ENCODE measurements around the gene TRIM45.
"Not testable (repeated sequence)": the region's sequence is repeated elsewhere in the genome, so short reads cannot be mapped to it uniquely, and the experiment has no call there.

The TRIM45 gene, protein sequence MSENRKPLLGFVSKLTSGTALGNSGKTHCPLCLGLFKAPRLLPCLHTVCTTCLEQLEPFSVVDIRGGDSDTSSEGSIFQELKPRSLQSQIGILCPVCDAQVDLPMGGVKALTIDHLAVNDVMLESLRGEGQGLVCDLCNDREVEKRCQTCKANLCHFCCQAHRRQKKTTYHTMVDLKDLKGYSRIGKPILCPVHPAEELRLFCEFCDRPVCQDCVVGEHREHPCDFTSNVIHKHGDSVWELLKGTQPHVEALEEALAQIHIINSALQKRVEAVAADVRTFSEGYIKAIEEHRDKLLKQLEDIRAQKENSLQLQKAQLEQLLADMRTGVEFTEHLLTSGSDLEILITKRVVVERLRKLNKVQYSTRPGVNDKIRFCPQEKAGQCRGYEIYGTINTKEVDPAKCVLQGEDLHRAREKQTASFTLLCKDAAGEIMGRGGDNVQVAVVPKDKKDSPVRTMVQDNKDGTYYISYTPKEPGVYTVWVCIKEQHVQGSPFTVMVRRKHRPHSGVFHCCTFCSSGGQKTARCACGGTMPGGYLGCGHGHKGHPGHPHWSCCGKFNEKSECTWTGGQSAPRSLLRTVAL

DNA sequence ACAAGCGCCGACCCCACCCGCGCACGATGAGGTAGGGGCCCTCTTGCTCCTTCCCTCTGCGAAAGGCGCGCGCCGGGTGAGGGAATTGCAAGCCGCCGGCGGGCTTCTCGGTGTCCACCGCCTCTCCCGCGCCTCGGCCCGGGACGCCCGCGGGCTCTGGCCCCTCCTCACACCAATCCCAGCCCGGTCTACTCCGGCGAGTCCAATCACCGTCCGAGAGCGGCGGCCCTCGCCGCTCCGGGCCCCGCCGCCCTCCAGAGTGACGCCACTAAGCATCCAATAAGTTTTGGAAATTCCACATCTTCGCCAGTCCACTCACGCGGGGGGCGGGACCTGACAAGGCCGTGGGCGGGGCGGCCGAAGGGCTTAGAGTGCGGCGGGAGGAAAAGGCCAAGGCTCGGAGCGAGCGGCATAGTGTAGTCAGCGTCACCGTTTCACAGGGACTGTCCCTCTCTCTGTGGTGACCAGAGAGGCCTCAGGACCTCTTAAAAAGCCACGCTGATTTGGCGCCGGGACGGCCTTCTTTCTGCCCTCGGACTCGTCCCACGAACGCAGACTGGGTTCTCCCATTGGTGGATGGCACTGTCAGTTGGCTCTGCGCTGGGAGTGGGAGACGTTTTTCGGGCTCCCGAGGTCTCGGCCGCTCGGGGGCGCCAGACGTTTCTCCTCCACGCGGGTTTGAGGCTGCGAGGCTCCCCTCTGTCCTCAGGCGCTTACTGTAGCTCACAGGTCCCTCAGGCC is at the start of gene TRIM45:
Gene TRIM45, minus strand, starts transcription at position 161 of the 741 bp plus-strand sequence. CDS start 548 bp downstream, outside the sequence.
- peak; percentile 72 to 97 (median 84) for DNase-seq

DNA sequence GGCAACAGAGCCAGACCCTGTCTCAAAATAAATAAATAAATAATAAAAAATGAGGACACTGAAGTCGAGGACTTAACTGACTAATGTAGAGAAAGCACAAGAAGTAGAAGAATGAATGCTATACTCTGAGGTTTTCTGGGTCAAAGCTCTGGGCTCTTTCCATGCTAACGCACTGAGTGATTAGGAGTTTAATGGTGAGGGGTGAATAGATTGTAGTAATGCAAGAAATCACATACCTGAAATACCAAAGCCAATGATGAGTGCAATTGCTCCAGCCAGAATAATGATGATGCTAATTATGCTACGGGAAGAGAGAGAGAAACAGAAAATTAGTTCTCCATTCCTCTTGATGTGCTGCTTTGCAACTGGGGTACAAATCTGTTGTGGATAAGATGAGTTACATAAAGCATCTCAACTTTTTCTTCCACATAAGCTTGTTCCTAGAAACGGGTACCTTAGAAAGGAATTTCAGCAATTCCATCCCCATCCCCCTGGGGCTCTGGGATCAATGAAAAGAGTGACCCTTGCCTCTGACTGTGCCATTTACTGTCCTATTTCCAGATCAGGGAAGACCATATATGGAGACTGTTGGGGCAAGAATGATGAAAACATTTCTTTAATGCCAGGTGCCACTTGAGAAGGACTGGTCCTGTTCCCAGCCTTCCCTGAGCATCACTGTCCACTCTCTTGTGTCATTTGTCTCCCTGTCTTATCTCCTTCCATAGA is 48.5 kb upstream of the TRIM45 start:
- no peak for DNase-seq

DNA sequence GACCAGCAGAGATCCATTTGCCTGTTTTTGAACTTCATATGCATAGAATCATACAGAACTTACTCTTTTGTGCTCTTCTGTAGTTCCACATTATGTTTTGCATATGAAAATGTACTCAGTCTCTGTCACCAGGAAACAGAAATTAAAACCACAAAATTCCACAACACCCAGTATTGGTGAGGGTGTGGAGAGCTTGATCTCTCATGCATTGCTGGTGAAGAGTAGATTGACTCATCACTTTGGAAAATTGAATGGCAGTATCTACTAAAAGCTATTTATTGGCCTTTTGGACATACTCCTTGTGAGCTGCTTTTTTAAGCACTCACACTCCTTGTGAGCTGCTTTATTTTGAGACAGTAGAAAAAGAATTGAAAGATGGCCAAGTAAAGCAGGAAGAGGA is 45.9 kb upstream of the TRIM45 start:
- DNase-seq = no peak

DNA sequence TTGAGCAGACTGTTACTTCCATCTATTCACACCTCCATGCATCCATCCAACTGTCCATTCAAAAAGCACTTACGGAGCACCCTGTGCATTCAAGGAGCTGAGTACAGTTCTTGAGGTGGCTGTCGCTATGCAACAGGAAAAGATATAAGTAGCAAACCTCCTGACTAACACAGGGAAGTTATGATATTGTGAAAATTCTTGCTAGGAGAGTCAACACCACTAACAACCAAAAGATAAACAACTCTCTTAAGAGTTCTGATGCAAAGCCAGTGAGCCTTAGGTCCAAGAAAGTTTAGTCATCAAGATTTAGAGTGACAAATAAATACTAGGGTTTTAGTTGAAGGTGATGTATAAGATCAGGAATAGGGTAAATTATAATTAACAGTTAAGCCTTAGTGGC is 44.5 kb upstream of the TRIM45 start:
- DNase-seq = no peak

DNA sequence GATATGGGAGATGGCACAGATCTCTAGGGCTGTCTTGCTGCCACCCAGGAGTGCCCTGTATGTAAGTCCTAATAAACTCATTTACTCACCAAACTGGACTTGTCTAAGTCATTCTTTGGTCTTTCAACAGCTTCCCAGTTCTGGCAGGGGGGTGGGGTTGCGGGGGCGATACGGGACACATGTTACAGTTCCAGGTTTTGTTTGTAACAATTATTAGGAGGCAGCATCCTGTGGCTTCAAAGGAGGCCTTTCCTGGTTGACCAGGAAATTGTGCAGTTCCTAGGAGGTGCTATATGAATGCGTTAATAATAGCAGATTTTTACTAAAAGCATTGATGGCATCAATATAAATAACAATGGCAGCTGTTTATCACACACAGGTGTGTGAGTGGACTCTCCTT is 42.7 kb upstream of the TRIM45 start:
- no peak for DNase-seq

DNA sequence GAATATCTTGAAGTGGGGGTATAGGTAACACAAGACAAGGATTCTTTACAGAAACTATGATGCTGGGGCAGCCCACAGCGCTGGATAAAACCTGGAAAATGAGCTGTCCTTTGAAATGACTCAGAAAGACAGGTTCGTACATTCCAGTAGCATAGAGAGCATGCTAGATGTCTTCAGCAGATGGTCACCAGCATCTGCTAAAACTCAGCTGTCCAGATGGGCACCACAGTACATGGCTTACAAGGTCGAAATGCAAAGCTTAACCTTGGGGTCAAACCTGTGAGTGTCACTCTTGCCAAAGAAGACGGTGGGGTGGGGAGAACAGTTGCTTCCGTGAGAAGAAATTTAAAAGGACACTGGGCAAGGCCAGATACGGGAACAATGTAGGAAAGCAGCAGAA is 41.3 kb upstream of the TRIM45 start:
- no peak for DNase-seq

DNA sequence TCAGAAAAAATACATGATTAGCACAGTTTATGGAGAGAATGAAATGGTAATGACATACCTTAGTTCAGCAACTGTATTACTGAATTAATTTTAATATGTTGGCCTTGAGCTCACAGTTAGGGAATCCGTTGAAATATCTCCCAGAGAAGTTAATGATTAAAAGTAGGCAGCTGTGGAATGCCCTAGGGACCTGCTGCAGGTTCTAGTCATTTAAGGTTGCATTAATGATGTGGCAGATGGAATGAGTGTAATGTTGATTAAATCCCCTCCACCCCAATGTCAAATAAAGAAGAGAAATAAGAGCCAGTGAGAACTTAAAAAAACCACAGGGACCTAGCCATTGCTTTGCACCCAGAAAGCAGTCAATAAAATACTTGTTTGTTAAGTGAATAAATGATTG is 40.3 kb upstream of the TRIM45 start:
- DNase-seq = no peak

DNA sequence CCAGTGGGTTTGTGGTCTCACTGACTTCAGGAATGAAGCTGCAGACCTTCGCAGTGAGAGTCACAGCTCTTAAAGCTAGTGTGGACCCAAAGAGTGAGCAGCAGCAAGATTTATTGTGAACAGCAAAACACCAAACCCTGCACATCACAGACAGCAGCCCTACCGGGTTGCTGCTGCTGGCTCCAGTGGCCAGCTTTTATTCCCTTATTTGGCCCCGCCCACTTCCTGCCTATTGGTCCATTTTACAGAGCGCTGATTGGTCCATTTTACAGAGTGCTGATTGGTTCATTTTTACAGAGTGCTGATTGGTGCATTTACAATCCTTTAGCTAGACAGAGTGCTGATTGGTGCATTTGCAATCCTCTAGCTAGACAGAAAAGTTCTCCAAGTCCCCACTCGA is 29.8 kb upstream of the TRIM45 start:
- DNase-seq = not testable (repeated sequence)

DNA sequence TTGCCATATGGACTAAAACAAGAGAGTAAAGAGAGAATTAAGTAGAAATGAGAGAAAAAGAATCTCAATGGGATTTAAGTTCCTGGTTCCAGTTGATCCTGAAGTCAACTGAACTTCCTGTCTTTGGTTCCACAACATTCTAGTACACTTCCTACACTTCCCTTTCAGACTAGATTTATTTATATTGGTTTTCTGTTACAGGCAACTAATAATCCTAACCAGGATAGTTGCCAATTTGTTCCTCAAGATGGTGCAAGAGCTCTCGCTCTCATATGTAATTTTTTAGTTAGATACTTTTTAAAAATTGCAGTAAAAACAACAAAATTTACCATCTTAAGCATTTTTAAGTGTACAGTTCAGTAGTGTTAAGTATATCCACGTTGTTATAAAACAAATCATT is 28.8 kb upstream of the TRIM45 start:
- DNase-seq = no peak

DNA sequence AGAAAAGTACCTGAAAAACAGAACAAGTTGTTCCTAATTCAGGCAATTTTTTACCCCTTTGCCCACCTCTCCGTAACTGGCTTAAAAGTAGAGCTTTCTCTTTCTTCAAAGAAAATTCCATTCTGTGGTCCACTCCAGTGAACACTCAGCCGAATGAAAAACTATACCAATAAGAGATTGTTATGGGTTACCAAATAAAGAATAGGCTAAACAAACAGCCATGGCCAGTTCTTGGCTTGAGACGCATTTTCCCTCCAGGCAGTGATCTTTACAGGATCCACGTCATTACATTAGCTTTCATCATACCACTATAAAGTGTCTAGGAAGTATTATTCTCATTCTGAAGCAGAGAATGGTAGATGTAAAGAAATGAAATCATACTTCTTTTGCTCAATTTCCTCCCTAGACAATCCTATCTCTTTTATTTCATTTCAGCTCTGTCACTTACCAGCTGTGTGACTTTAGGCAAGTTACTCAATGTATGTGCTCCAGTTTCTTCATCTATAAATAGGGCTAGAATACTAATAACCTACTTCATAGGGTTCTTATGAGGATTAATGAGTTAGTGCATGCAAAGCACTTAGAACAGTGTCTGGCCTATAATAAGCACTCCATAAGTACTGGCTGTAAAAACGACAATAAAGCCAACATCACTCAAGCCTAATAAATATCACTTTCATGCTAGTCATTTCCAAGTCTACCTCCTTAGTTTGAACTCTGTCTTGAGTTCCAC is 26.5 kb upstream of the TRIM45 start:
- peak in 2 of 3 experiments; percentile 42 to 81 for DNase-seq

DNA sequence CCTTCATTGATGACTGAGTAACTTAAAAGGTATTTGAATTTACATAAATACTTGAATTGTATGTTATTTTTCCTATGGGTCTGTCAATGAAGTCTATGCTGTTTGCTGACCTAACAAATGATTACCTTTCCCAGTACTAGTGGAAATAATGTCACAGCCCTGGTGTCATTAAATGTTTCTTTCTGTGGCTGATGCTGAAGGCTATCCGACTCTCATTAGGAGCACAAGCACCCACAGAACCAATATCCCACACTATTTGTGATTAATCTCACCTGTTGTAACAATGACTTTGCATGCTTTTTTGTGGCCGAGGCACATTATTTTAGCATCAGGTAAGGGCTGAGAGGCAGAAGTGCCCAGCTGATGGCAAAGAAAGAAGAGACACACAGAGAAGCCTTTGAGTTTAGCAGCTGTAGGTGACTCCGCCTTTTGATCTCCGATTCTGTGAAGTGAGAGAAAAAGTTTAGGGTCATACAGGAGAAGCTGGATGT is 25.8 kb upstream of the TRIM45 start:
- DNase-seq = peak in 2 of 3 experiments; percentile 31 to 71

DNA sequence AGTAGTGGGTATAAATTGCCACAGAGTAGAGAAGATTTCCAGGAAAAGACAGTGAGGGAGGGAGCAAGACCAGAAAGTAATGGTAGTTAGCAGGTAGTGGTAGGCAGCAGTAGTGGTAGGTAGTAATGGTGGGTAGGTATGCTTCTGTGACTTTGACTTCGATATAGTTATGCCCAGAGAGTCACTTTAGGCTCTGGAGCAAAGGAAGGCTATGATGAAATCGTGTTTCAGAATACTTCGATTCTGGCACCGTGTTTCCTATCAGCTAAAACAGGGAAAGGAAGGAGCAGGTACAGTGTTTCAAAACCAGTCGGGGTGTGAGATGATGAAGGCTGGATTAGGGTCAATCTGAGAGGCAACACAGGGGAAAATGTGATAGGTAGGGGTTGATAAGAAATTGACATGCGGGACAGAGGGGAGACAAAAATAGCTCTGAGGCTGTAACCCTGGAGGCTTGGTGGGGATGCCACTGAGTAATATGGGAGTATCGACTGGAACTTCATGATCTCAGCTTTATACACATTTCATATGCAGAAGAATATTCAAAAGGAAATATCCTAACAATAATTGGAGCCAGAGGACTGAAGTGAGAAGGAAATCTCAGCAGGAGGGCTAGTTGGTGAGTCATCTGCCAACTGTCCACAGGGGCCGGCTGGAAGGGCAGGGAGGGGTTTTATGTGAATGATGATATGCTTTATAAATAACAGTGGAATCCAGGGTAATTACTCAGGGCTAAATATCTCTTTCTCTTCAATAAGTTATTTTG is 25.2 kb upstream of the TRIM45 start:
- DNase-seq = peak; percentile 8 to 76 (median 57)

DNA sequence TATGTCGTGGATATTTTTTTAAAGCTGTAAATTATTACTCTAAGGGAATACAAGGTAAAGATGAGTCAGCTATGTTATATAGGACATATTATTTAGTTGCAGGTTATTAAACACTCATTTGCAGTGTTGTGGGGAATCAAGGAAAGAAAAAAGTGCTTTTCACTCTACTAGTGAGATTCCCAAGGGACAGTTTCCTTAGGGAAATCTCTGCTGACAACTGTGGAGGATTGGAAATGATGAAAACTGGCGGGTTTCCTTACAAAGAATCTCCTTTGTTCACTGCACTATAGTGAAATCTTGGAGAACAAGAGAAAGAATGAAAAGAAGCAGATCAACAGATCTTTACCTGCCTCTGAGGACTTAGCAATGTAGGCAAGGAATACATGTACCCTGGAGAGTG is 24.5 kb upstream of the TRIM45 start:
- peak in 1 of 3 experiments; percentile 33 for DNase-seq

DNA sequence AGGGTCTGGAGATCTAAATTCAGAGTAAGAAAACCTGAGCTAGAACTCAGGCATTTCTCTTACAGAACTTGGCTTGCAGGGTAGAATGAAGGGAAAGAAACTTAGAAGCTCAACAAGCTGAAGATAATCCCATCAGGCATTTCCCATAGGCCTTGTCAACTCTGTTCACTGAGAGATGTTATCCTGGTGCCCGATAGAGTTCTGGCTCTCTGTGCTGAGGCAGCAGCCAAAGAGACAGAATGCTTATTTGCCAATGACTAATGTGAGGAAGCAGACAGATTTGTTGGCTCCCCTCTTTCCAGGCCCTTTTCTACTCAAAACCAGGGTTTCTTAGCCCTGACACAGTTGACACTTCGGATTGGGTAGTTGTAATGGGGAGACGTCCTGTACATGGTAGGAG is 22.3 kb upstream of the TRIM45 start:
- DNase-seq = no peak

DNA sequence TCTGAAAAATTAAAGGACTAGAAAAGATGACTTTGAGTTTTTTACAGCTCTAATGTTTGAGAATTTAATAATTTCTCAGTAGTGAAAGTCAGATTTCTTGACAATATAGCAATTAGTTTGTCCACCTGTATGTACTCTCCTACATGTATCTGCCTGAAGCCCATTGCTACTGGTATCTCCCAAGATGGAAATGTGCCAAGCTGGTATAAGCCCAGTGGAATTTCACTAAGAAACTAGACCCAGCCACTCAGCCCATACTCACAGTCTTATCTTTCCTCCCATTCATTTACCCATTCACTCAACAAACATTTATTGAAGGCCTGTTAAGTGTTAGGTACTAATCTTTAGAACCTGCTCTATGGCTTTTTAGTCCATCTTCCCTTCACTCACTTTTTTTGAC is 21.6 kb upstream of the TRIM45 start:
- no peak for DNase-seq

DNA sequence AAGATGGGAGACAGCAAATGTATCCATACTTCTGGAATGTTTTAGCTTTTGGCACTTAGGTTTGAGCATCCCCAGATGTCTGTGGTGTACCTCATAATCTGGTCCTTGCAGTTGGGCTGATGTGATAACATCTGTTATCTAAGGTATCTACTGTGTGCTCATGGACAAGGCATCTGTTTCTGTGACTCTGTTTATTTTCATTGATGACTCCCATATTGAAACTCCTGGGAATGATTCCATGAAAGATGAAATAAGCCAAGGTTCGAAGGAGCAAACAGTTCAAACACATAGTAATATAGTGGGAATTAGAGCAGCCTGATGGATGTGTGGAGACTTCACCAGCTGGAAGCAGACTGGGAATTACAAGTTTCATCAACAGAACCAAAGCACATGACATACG is 20.7 kb upstream of the TRIM45 start:
- no peak for DNase-seq

DNA sequence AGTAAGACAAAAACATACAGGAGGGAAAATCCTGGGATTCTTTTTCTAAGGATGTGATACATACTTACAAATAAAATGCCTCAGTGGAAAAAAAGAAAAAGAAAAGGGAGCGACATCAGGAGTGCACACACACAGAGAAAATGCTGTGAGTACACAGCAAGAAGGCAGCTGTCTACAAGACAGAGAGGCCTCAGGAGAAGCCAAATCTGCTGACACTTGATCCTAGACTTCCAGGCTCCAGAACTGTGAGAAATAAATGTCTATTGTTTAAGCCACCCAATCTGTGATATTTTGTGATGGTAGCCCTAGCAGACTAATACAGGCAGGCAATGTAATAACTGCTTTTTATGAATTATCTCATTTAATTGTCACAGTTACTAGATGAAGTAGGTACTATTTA is 17.0 kb upstream of the TRIM45 start:
- peak in 1 of 3 experiments; percentile 9 for DNase-seq

DNA sequence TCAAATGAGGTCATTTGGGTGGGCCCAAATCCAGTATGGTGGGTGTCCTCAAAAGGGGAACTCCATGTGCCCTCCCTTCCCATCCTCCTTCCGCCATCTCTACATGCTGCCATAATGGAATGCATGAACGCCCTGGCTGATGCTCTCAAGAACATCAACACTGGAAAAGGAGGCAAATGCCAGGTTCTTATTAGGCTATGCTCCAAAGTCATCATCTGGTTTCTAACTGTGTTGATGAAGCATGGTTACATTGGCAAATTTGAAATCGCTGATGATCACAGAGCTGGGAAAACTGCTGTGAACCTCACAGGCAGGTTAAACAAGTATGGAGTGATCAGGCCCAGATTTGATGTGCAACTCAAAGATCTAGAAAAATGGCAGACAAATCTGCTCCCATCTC is 16.6 kb upstream of the TRIM45 start:
- no peak for DNase-seq

DNA sequence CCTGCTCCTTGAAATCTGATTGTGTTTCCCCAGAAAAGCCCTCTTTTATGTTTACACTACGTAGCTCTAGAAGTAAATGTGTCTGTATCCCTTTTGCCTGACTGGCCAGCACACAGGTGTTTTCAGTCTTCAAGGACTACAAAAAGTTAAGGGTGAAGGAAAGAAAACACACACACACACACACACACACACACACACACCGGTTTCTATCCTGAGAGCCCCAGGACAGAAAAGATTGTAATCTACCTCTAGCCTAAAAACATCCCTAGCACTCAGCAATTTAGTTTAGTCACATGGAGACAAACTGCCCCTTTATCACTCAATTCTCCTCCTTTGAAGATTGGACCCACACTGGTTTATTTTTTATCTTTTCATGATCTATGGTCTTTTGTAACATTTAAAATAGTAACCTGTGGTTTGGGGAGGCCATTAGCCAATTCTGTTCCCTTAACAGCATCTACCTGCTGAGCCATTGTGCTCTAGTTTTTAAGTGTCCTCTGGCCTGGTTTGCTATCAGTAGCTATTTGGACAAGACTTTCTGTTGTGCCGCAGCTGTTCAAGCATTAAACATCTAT is 15.8 kb upstream of the TRIM45 start:
- DNase-seq = peak in 2 of 3 experiments; percentile 16 to 57

DNA sequence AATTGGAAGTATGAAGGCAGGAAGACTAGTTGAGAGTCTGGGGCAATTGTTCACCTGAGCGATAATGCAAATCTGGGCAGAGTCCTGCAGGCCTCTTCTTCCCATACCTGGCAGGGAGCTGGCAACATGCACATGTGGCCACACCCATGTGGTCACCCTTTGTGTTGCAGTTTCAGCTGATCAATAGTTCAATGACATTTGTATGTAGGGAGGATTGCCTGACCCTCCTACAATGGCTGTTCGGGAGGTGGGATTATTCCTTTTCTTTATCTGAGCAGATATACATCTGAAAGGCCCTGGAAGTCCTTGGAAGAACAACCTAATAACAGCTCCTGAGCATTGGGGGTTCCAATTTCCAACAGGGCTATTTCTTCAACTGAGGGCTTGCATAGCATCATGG is 15.2 kb upstream of the TRIM45 start:
- no peak for DNase-seq

DNA sequence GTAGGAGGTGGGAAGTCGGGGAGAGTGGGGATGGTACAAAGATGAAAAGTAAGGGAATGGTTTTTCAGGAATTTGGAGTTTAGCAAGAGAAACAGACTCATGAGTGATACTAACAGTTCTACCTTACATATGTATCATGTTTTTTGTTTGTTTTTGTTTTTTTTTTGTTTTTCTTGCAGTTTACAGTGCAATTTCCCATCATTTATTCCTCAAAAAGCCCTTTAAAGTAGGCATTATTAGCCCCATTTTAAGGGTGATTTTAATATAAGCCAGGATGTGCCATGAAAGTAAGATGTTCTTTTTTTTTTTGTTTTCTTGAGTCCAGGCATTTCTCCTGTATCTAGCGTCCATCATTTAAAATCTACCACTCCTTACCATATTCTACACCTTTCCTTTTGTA is 13.8 kb upstream of the TRIM45 start:
- DNase-seq = no peak
